Hematopoietic multipotent progenitor cell (in vitro differentiated cells): ENCODE results near the gene URM1. TPM values are rescaled to one million over a fixed set of nuclear protein-coding genes. Genes with fewer than 3 reads are reported as not detected.
"Not testable (repeated sequence)": the region's sequence is repeated elsewhere in the genome, so short reads cannot be mapped to it uniquely, and the experiment has no call there.

Experiments
- DNase-seq, 3 donors: peaks; one replicate each; pipeline ENCODE4 v3.0.0-alpha.2; 2011 to 2015; ENCODE audit warnings: low read depth in 2 of 3, low spot score in 2 of 3
- total RNA-seq: library from RNA; depleted of rRNA; stranded (reverse); fragments of >200 nt; gene quantifications from one replicate; pipeline ENCODE4 v1.2.3, GENCODE V29; 2012

Gene URM1
- 28.5 TPM for total RNA-seq

- peak; percentile 91 to 99 (median 98) for DNase-seq
These were observed at the start of gene URM1 for GRCh38 chr9:128370752-128371629. URM1 (plus strand) TSS chr9:128371374; CDS start chr9:128371381, 7 bp downstream.

- DNase-seq = no peak
These were observed 49.2 kb upstream of the URM1 start for GRCh38 chr9:128321879-128322403.

GRCh38 chr9:128322404-128323211 lies 48.6 kb upstream of the URM1 start, which contains the start of the genes COQ4 and TRUB2:
COQ4 (plus strand) TSS chr9:128322839; CDS start chr9:128322859, 20 bp downstream.
TRUB2 (minus strand) TSS chr9:128322447; CDS start chr9:128322408, 39 bp downstream.
- peak; percentile 93 to 97 (median 95) for DNase-seq

GRCh38 chr9:128323212-128323730 lies 47.9 kb upstream of the URM1 start:
- peak in 1 of 3 donors; percentile 36 for DNase-seq

GRCh38 chr9:128323791-128324190 lies 47.4 kb upstream of the URM1 start:
- DNase-seq = no peak

- DNase-seq = no peak
These were observed 46.8 kb upstream of the URM1 start for GRCh38 chr9:128324401-128324800.

GRCh38 chr9:128325629-128326028 lies 45.5 kb upstream of the URM1 start:
- DNase-seq = no peak

GRCh38 chr9:128333451-128333869 lies 37.7 kb upstream of the URM1 start:
- no peak for DNase-seq

- DNase-seq = no peak
These were observed 36.0 kb upstream of the URM1 start for GRCh38 chr9:128335161-128335560.

GRCh38 chr9:128335914-128336313 lies 35.3 kb upstream of the URM1 start:
- DNase-seq = no peak

- DNase-seq = no peak
These were observed 33.2 kb upstream of the URM1 start for GRCh38 chr9:128337936-128338335.

- not testable (repeated sequence) for DNase-seq
These were observed 32.1 kb upstream of the URM1 start for GRCh38 chr9:128338852-128339614.

GRCh38 chr9:128339761-128340690 lies 31.1 kb upstream of the URM1 start, which contains the start of gene SLC27A4:
SLC27A4 (plus strand) TSS chr9:128340527; CDS start chr9:128343133, 2,606 bp downstream.
- peak; percentile 64 to 77 (median 70) for DNase-seq

GRCh38 chr9:128340691-128341434 lies 30.3 kb upstream of the URM1 start:
- DNase-seq = no peak

- DNase-seq = peak; percentile 29 to 71 (median 59)
These were observed 29.7 kb upstream of the URM1 start for GRCh38 chr9:128341435-128341849.

- DNase-seq = no peak
These were observed 28.0 kb upstream of the URM1 start for GRCh38 chr9:128342971-128343680.

GRCh38 chr9:128343855-128344254 lies 27.3 kb upstream of the URM1 start:
- DNase-seq = no peak
